HUES64 (cell line): Measurements from ENCODE around the gene EPX.
A peak's percentile ranks its signal among the peaks of the same experiment; 100 is the strongest.

Experiments
- H3K27ac ChIP-seq: 2 replicates; pipeline ENCODE4 v1.7.0; 2013; ENCODE audit warnings: low read depth, low read length, inconsistent platforms
- H3K27me3 ChIP-seq: 2 replicates; pipeline ENCODE4 v1.6.1; 2013; ENCODE audit warnings: mild to moderate bottlenecking, low read length; ENCODE audit not compliant: insufficient read depth
- H3K36me3 ChIP-seq: 2 replicates; pipeline ENCODE4 v1.6.1; 2013; ENCODE audit warnings: mild to moderate bottlenecking, low read length; ENCODE audit not compliant: insufficient read depth
- H3K4me1 ChIP-seq: 2 replicates; pipeline ENCODE4 v1.6.1; 2013; ENCODE audit warnings: mild to moderate bottlenecking, low read length, moderate library complexity; ENCODE audit not compliant: insufficient read depth
- H3K4me3 ChIP-seq: 2 replicates; pipeline ENCODE4 v1.5.1; 2013; ENCODE audit warnings: mild to moderate bottlenecking, low read length, moderate library complexity
- H3K9ac ChIP-seq: 2 replicates; pipeline ENCODE4 v1.6.1; 2013; ENCODE audit warnings: mild to moderate bottlenecking, low read depth, low read length
- H3K9me3 ChIP-seq: 2 replicates; pipeline ENCODE4 v1.6.1; 2013; ENCODE audit warnings: low read depth, low read length; ENCODE audit not compliant: insufficient read depth
- WGBS: fragments of 150-250, 120-280 bp; methylation state at CpG from one replicate; pipeline ENCODE4 v1.1.7; 2013; ENCODE audit warnings: missing lambda C conversion rate; 5-methylcytosine and 5-hydroxymethylcytosine counted together

The EPX gene

DNA sequence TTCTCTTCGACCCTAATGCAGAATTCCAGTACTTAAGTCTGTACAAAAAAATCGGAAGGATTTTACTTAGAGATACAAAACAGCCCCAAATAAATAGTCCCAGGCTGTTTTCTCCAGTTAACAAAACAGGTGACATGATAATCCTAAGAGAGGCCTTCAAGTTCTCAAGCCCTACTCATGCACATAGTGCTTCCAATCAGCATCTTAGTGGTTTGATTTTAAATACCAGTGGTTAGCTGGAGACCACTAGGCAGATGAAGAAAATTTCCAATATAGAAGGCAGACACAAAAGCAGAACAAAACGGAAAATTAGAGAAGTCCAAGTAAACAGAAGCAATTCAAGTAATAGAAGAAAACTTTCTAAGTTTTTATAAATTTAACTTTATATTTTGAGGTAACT is 31.0 kb upstream of the EPX start:
- no peaks in the 10 kb centered on the region for H3K9me3 ChIP-seq
- no peak overlapping the region for H3K4me3 ChIP-seq
- no peak overlapping the region for H3K27ac ChIP-seq
- WGBS = 85% methylated on average over 2 of the region's 3 CpGs
- peaks cover 71% of the 10 kb centered on the region for H3K27me3 ChIP-seq
- H3K9ac ChIP-seq = no peak overlapping the region
- no peaks in the 10 kb centered on the region for H3K36me3 ChIP-seq
- H3K4me1 ChIP-seq = no peaks in the 10 kb centered on the region

DNA sequence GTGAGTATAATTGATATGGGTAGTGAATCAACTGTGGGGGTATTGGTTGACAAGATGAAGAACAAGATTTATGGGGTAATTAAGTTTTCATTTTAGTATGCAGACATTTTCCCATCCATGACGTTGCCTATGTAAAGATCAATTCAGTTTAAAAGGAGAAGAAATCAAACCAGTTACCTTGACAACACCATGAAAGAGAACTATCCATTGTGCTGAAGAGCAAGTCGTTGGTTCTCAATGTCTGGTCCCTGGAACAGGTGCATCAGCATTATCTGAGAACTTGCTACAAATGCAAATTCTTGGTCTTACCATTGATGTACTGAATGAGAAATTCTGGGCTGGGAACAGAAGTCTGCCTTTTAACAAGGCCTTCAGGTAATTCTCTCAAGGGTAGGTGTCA is 26.5 kb upstream of the EPX start:
- whole genome bisulfite sequencing = 16% methylated on average over 2 of the region's 2 CpGs
- Histone ChIP-seq H3K27me3 (peaks cover 62% of the 10 kb centered on the region), H3K4me1 (no peaks in the 10 kb centered on the region), H3K4me3 (no peak overlapping the region), H3K36me3 (no peaks in the 10 kb centered on the region), H3K9me3 (no peaks in the 10 kb centered on the region), H3K9ac (no peak overlapping the region), H3K27ac (no peak overlapping the region)

DNA sequence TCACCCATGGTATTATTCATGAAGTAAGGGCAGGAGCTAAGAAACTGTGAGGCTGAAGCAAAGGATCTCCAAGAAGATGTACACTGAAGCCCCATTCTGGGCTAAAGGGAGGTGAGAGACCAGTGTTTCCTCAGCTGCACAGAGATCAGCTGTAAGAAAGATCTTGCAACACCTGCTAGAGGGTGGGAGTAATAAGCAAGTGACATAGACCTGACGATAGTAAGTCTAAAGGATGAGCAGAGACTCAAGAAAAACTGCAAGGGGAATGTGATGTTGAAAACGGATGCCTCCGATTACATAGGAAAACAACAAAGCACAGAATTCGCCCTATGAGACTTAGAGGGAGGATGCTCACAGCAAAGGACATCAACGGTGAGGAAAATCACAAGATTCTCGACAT is 25.8 kb upstream of the EPX start, which contains the start of gene OR4D2:
Gene OR4D2 (plus strand): TSS at position 301 of the 400 bp plus-strand sequence. CDS start 2,674 bp downstream, outside the sequence.
- Histone ChIP-seq H3K27me3 (peaks cover 60% of the 10 kb centered on the region), H3K9ac (no peak within 1 kb of the TSS), H3K4me3 (no peak within 1 kb of the TSS), H3K9me3 (no peaks in the 10 kb centered on the region), H3K4me1 (no peaks in the 10 kb centered on the region), H3K36me3 (no peaks in the 10 kb centered on the region), H3K27ac (no peak within 1 kb of the TSS)
- WGBS = 69% methylated on average over 6 of the region's 6 CpGs

DNA sequence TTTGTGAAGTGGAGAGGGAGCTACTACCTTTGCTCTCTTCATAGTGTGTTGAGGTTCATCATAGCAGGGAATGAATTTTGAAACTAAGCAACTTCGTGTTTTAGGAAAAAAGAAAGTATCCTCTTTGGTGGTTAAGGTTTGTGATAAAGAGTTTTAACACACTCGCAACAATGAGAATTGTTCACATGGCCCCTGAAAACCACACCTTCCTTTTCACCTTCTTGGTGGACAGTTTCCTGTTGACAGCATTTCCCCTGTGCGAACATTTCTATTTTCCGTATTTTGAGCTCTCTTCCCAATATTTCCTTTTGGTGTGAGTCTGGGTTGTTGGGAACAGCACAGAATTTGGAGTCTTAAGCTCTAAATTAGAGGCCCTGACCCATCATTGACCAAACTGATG is 21.9 kb upstream of the EPX start:
- H3K36me3 ChIP-seq = no peaks in the 10 kb centered on the region
- H3K9me3 ChIP-seq = no peaks in the 10 kb centered on the region
- H3K27ac ChIP-seq = no peak overlapping the region
- H3K27me3 ChIP-seq = peaks cover 37% of the 10 kb centered on the region
- no peaks in the 10 kb centered on the region for H3K4me1 ChIP-seq
- no peak overlapping the region for H3K9ac ChIP-seq
- 75% methylated on average over 4 of the region's 4 CpGs for WGBS
- H3K4me3 ChIP-seq = no peak overlapping the region

DNA sequence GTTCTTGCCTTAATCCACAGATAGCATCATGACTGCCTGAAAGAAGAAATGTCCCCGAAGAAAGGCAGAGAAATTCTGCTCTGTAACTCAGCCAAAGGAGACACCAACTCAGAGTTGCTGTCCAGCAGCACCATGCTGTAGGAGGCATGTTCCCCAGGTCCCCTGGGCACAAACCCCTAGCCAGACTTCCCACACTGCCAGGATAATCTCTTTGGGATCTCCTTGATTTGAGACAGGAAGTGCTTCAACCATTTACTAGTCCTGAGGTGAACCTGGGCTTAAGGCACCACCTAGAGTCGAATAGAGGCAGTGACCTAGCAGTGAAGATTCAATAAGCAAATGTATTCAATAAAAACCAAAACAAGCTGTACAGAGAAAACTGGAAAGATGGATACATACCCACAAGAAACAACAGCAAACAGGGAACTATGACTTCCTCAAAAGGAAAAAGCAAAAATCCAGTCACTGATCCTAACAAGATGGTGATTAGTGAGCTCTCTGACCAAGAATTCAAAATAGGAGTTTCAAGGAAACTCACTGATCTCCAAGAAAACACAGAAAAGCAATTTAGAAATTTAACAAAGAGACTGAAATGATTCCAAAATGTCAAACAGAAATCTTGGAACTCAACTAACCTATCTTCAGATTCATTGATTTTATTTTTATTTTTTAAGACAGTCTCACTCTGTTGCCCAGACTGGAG is 20.0 kb upstream of the EPX start:
- no peak overlapping the region for H3K9ac ChIP-seq

DNA sequence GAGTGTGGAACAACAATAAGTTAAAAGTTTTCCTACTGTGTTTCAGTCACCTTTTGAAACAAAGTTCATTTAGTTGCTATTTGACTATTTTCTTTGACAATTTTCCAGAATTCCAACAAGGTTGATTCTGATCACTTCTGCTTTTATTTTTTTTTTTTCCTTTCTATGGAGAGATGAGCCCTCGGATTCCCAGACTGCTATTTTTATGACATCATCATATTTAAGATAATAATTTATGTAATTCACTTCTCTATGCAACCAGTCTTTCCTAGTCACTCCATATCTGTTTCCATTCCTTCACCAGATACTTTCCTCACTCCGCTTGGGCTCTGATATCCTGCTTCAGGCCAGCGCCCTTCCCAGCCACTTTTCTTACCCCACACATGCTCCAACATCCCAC is 17.7 kb upstream of the EPX start:
- peaks cover 14% of the 10 kb centered on the region for H3K27me3 ChIP-seq

More for the DNA sequence above, 20.0 kb upstream of the EPX start:
- H3K4me3 ChIP-seq = no peak overlapping the region
- H3K36me3 ChIP-seq = no peaks in the 10 kb centered on the region
- H3K9me3 ChIP-seq = no peaks in the 10 kb centered on the region
- peaks cover 28% of the 10 kb centered on the region for H3K27me3 ChIP-seq
- no peak overlapping the region for H3K27ac ChIP-seq
- H3K4me1 ChIP-seq = no peaks in the 10 kb centered on the region
- 37% methylated on average over 2 of the region's 2 CpGs for WGBS

DNA sequence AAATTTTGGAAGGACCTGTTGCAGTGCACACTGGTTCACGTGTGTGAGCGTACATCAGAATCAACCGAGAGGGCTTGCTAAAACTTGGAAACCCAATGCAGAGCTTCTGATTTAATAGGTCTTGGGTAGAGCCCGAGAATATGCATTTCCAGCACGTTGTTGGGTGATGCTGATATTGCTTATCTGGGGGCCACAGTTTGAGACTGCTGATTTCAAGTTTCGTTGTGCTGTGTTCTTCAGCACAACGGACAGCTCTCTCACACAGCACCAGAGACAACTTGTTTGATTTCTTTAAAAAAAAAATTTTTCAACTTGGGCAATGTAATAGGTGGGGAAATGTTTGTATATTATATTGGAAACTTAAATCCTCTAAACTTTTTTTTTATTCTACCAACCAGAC is 16.3 kb upstream of the EPX start:
- H3K27me3 ChIP-seq = peaks cover 5% of the 10 kb centered on the region; the same call in 1 of the 2 replicates
- H3K4me3 ChIP-seq = no peak overlapping the region
- H3K4me1 ChIP-seq = no peaks in the 10 kb centered on the region
- no peak overlapping the region for H3K9ac ChIP-seq
- no peaks in the 10 kb centered on the region for H3K9me3 ChIP-seq
- H3K36me3 ChIP-seq = no peaks in the 10 kb centered on the region
- WGBS = 51% methylated on average over 6 of the region's 7 CpGs
- H3K27ac ChIP-seq = no peak overlapping the region

More for the DNA sequence above, 17.7 kb upstream of the EPX start:
- Histone ChIP-seq H3K27ac (no peak overlapping the region), H3K9ac (no peak overlapping the region), H3K9me3 (no peaks in the 10 kb centered on the region), H3K36me3 (no peaks in the 10 kb centered on the region), H3K4me3 (no peak overlapping the region), H3K4me1 (no peaks in the 10 kb centered on the region)
- 63% methylated on average over 2 of the region's 3 CpGs for WGBS

DNA sequence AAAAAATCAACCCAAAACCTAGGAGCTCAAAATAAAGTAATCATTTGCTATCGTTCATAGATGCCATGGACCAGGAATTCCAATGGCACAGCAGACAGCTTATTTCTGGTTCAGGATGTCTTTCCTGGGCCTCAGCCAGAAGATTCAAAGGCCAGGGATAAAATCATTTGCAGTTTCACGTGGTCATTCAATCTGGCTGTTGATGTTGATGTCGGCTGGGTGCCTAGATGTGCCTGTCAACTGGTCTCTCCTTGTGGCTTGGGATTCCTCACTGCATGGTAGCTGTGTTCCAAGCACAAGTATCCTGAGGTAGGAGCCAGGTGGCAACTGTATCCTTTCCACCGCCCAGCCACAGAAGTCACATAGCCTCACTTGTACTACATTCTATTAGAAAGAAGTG is 10.7 kb upstream of the EPX start:
- H3K4me1 ChIP-seq = peaks cover 8% of the 10 kb centered on the region; the same call in 1 of the 2 replicates
- no peaks in the 10 kb centered on the region for H3K9me3 ChIP-seq
- H3K27me3 ChIP-seq = no peaks in the 10 kb centered on the region
- no peaks in the 10 kb centered on the region for H3K36me3 ChIP-seq
- no peak overlapping the region for H3K4me3 ChIP-seq
- no peak overlapping the region for H3K27ac ChIP-seq
- no peak overlapping the region for H3K9ac ChIP-seq
- 88% methylated on average over 3 of the region's 4 CpGs for whole genome bisulfite sequencing

DNA sequence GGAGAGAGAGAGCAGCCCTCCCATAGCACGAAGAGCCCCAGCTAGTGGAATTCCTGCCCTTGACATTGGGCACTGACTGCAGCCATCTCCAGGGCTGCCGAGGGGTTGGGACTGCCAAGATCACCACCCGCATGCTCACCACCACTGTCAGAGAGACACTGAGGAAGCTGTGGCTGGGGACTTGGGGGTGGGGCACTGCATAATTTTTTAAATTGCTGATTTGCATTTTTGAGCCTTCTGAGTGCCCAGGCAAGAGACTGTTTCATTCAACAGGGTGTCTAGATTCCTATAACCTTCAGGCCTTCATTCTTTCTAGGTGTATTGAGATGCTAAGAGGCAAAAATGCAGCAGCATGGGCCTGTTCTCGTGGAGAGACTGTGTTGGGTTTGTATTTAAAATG is 9.0 kb upstream of the EPX start:
- Histone ChIP-seq H3K9ac (no peak overlapping the region), H3K4me1 (peaks cover 8% of the 10 kb centered on the region; the same call in 1 of the 2 replicates)

DNA sequence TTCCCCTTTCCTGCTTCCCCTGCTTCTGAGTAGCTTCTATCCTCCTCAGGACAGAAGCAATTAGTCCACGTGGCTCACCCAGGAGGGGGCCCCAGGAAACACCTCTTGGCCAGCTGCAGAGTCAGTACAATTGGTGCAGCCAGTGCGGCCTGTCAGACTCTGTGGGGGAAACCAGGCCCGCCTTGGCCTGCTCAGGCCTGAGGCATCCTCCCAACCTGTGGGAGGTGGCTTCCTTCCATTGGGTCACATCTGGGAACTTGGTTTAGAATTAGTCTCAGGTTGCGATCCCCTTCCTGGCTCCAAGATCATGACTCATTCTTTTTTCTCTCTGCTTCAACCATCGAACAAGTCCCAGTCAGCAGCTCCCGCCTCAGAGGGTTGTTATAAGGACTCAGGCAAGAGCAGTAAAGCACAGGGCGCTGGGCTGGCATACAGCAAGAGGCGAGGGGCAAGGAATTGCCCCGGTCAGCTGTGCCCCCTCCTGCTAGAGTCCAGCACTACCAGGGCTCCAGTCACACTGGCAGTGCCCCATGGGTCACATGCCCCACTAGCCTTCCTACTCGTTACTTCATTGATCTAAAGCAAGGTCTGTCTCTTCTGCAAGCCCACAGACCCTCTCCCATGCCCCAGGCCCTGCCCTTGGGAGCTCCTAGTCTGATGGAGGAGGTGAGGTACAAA is 8.1 kb upstream of the EPX start:
- no peak overlapping the region for H3K4me3 ChIP-seq
- WGBS = 68% methylated on average over 10 of the region's 10 CpGs

More for the DNA sequence above, 9.0 kb upstream of the EPX start:
- Histone ChIP-seq H3K27me3 (peaks cover 4% of the 10 kb centered on the region; the same call in 1 of the 2 replicates), H3K9me3 (no peaks in the 10 kb centered on the region), H3K4me3 (no peak overlapping the region), H3K27ac (no peak overlapping the region), H3K36me3 (no peaks in the 10 kb centered on the region)
- WGBS = 90% methylated on average over 4 of the region's 4 CpGs

DNA sequence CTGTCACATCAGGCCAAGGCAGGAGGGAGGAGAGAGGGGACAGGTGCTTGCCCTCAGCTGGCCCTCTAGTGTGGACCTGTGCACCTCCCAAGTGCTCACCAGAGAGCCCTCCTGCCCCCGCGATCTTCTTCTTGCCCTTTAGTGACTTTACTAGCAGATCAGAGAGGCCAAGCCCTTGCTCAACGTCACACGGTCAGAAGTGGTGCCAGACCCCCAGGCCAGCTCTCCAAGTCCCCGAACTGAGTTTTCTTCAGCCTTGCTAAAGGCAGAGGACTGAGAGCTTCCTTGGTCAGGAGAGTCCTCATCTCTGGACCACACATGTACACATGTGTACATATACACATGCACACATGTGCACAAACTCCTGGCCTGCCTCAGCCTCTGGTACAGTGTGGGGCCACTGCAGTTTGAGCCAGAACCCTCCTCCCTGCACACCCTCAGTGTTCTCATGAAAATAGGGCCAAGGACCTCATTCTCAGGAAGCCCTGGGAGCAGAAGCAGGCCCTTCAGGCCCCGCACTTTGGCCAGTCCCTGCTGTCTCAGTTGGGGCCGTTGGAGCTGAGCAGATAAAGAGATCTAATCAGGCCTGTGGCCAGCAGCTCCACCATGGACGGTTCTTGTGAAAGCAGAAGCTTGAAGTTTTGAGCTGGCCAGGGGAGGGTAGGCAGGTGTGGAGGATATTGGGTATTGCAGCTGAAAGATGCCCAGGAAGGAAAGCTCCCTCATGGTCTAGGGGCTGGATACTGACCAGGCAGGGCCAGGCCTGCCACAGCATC is 7.4 kb upstream of the EPX start:
- H3K4me1 ChIP-seq = peaks cover 8% of the 10 kb centered on the region; the same call in 1 of the 2 replicates
- no peak overlapping the region for H3K9ac ChIP-seq
- no peak overlapping the region for H3K4me3 ChIP-seq
- H3K36me3 ChIP-seq = no peaks in the 10 kb centered on the region
- WGBS = 90% methylated on average over 8 of the region's 8 CpGs
- H3K27ac ChIP-seq = no peak overlapping the region
- H3K9me3 ChIP-seq = no peaks in the 10 kb centered on the region
- H3K27me3 ChIP-seq = peaks cover 4% of the 10 kb centered on the region; the same call in 1 of the 2 replicates

More for the DNA sequence above, 8.1 kb upstream of the EPX start:
- peaks cover 4% of the 10 kb centered on the region; the same call in 1 of the 2 replicates for H3K27me3 ChIP-seq
- H3K9ac ChIP-seq = no peak overlapping the region
- H3K9me3 ChIP-seq = no peaks in the 10 kb centered on the region
- no peaks in the 10 kb centered on the region for H3K36me3 ChIP-seq
- H3K4me1 ChIP-seq = peaks cover 8% of the 10 kb centered on the region; the same call in 1 of the 2 replicates
- 0 out of 2 replicates have a peak overlapping the region, but pooled peaks have one; percentile 25 for H3K27ac ChIP-seq
